HG03103 (cell line): ENCODE measurements around the gene VSIG8.

ENCODE experiments used
- ATAC-seq: cut with Tn5 transposase; IDR thresholded peaks from one replicate; pipeline ENCODE4 v1.9.1; 2021; ENCODE audit warnings: low read depth; ENCODE audit not compliant: unreplicated experiment

VSIG8 gene

GRCh38 chr1:159859767-159860322 is 2.6 kb downstream of the VSIG8 start:
- no peak for ATAC-seq

- ATAC-seq = no peak
Observed at GRCh38 chr1:159857889-159858288, 4.6 kb downstream of the VSIG8 start.

- no peak for ATAC-seq
Observed at GRCh38 chr1:159856576-159856975, 5.9 kb downstream of the VSIG8 start.

GRCh38 chr1:159855709-159856108 is 6.7 kb downstream of the VSIG8 start:
- ATAC-seq = no peak

GRCh38 chr1:159854693-159855192 is 7.7 kb downstream of the VSIG8 start:
- peak; percentile 86 for ATAC-seq

GRCh38 chr1:159854116-159854692 is 8.3 kb downstream of the VSIG8 start:
- no peak for ATAC-seq

- no peak for ATAC-seq
Observed at GRCh38 chr1:159853417-159854115, 8.9 kb downstream of the VSIG8 start.

- ATAC-seq = no peak
Observed at GRCh38 chr1:159851407-159851806, 11.1 kb downstream of the VSIG8 start.

- no peak for ATAC-seq
Observed at GRCh38 chr1:159849626-159850366, 12.7 kb downstream of the VSIG8 start.

GRCh38 chr1:159848326-159848725 is 14.1 kb downstream of the VSIG8 start:
- no peak for ATAC-seq

GRCh38 chr1:159847231-159847630 is 15.2 kb downstream of the VSIG8 start:
- no peak for ATAC-seq

- ATAC-seq = no peak
Observed at GRCh38 chr1:159845751-159846629, 16.5 kb downstream of the VSIG8 start.

GRCh38 chr1:159843459-159843858 is 19.0 kb downstream of the VSIG8 start:
- no peak for ATAC-seq

GRCh38 chr1:159841749-159842148 is 20.7 kb downstream of the VSIG8 start:
- no peak for ATAC-seq

- ATAC-seq = peak; percentile 67
Observed at GRCh38 chr1:159839116-159839849, 23.2 kb downstream of the VSIG8 start.

- peak; percentile 74 for ATAC-seq
Observed at GRCh38 chr1:159838715-159839114, 23.7 kb downstream of the VSIG8 start.

- ATAC-seq = no peak
Observed at GRCh38 chr1:159835862-159836525, 26.5 kb downstream of the VSIG8 start.

- ATAC-seq = no peak
Observed at GRCh38 chr1:159835356-159835755, 27.1 kb downstream of the VSIG8 start.

GRCh38 chr1:159832309-159832708 is 30.1 kb downstream of the VSIG8 start:
- no peak for ATAC-seq
